ENCODE results near the gene MOGAT3. TPM values are rescaled to one million over a fixed set of nuclear protein-coding genes. Genes with fewer than 3 reads are reported as not detected.

The MOGAT3 gene
- total RNA-seq, 1 experiment from 2014 or later: 6.3 TPM

GRCh38 chr7:101189109-101189508, 11.7 kb downstream of the MOGAT3 start:
- Mint-ChIP-seq H3K27me3 (ENCODE audit: insufficient read depth, unreplicated experiment) (no peaks in the 10 kb centered on the region), H3K36me3 (ENCODE audit: insufficient read depth, unreplicated experiment) (no peaks in the 10 kb centered on the region), H3K27ac (ENCODE audit: unreplicated experiment) (no peak overlapping the region), H3K4me1 (ENCODE audit: low read depth, unreplicated experiment) (no peaks in the 10 kb centered on the region), H3K9me3 (ENCODE audit: unreplicated experiment) (no peaks in the 10 kb centered on the region), H3K4me3 (ENCODE audit: unreplicated experiment) (no peak overlapping the region)
- H3K4me3 ChIP-seq (ENCODE audit: low read depth, low read length): no peak overlapping the region
- DNase-seq: no peak
- H3K9me3 ChIP-seq: no peaks in the 10 kb centered on the region
- POLR2A ChIA-PET: interaction anchor here (0.6 kb wide), 1 partner anchor 89 kb away, joined by 7 read pairs; no protein-coding TSS in a partner anchor
- H3K36me3 ChIP-seq (ENCODE audit: control insufficient read depth, insufficient read depth, low read length): no peaks in the 10 kb centered on the region
- BruUV-seq (replicated peaks): no TSS peak
- CTCF ChIA-PET: interaction anchor here (0.6 kb wide), 1 partner anchor 13 kb away, joined by 5 read pairs; no protein-coding TSS in a partner anchor
- peaks cover 12% of the 10 kb centered on the region; the same call in 1 of the 2 replicates for H3K4me1 ChIP-seq
- H3K27me3 ChIP-seq (replicated peaks; ENCODE audit: control insufficient read depth, insufficient read depth, low read length): no peaks in the 10 kb centered on the region
- TF ChIP-seq CTCF (IDR thresholded peaks at IDR 0.05; ENCODE audit: insufficient read depth in 1 of 2, low read depth in 1 of 2, low read length in 1 of 2, severe bottlenecking in 1 of 2, unreplicated experiment in 1 of 2): no peak
- intact Hi-C loops (cut with micrococcal nuclease; ENCODE audit: unreplicated experiment): no loop called here

DNA sequence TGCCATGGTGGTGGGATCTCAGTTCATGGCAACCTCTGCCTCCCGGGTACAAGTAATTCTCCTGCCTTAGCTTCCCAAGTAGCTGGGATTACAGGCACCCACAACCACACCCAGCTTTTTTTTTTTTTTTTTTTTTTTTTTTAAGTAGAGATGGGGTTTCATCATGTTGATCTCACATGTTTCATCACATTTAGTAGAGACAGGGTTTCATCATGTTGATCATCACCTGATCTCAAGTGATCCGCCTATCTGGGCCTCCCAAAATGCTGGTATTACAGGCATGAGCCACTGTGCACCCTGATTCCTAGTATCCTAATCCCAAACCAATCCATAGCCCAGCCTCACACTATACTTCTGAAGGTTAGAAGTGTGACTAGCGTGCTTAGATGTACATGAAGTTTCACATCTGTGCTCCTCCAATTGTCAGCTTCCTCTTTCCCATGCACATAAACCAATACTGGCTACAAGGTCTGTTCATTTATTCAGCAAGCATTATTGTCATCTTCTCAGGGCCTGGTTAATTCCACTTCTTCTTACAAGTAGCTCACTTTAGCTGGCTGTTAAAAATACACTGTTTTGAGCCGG, 13.9 kb downstream of the MOGAT3 start:
- Mint-ChIP-seq H3K4me1 (ENCODE audit: low read depth, unreplicated experiment) (peaks cover 10% of the 10 kb centered on the region), H3K27me3 (ENCODE audit: insufficient read depth, unreplicated experiment) (no peaks in the 10 kb centered on the region), H3K9me3 (ENCODE audit: unreplicated experiment) (no peaks in the 10 kb centered on the region), H3K4me3 (ENCODE audit: unreplicated experiment) (no peak overlapping the region), H3K36me3 (ENCODE audit: insufficient read depth, unreplicated experiment) (peaks cover 9% of the 10 kb centered on the region), H3K27ac (ENCODE audit: unreplicated experiment) (no peak overlapping the region)
- intact Hi-C loops (cut with micrococcal nuclease; ENCODE audit: unreplicated experiment): no loop called here
- BruUV-seq (replicated peaks): no TSS peak
- H3K4me1 ChIP-seq: peaks cover 9% of the 10 kb centered on the region; the same call in 1 of the 2 replicates
- no peak for TF ChIP-seq CTCF (IDR thresholded peaks at IDR 0.05; ENCODE audit: insufficient read depth in 1 of 2, low read depth in 1 of 2, low read length in 1 of 2, severe bottlenecking in 1 of 2, unreplicated experiment in 1 of 2)
- H3K27me3 ChIP-seq (replicated peaks; ENCODE audit: control insufficient read depth, insufficient read depth, low read length): no peaks in the 10 kb centered on the region
- no peak for DNase-seq
- no peaks in the 10 kb centered on the region for H3K36me3 ChIP-seq (ENCODE audit: control insufficient read depth, insufficient read depth, low read length)
- H3K9me3 ChIP-seq: no peaks in the 10 kb centered on the region
- H3K4me3 ChIP-seq (ENCODE audit: low read depth, low read length): no peak overlapping the region
- ChIA-PET CTCF (interaction anchor here (0.6 to 0.7 kb wide), 3 partner anchors 19 to 1034 kb away, joined by 4 to 5 read pairs (median 4); no protein-coding TSS in a partner anchor), POLR2A (interaction anchor here (0.6 kb wide), 1 partner anchor 25 kb away, joined by 3 read pairs; no protein-coding TSS in a partner anchor)

DNA sequence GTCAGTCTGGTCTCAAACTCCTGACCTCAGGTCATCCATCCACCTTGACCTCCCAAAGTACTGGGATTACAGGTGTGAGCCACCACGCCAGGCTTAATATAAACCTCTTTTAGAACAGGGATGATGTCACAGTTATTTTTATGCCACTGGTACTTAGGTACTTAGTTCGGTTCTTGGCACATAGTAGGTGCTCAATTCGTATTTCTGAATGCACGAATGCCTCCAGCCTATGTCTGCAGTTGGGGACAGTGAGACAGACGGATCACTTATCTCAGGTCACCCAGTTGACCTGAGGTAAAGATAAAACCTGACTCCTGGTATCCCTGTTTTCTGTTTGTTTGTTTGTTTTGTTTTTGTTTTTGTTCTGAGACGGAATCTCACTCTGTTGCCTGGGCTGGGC, 14.6 kb downstream of the MOGAT3 start:
- no peak overlapping the region for H3K4me3 ChIP-seq (ENCODE audit: low read depth, low read length)
- DNase-seq: no peak
- intact Hi-C loops (cut with micrococcal nuclease; ENCODE audit: unreplicated experiment): no loop called here
- H3K4me1 ChIP-seq: peaks cover 10% of the 10 kb centered on the region; the same call in 1 of the 2 replicates
- Mint-ChIP-seq H3K9me3 (ENCODE audit: unreplicated experiment) (no peaks in the 10 kb centered on the region), H3K27me3 (ENCODE audit: insufficient read depth, unreplicated experiment) (no peaks in the 10 kb centered on the region), H3K36me3 (ENCODE audit: insufficient read depth, unreplicated experiment) (peaks cover 9% of the 10 kb centered on the region), H3K4me1 (ENCODE audit: low read depth, unreplicated experiment) (peaks cover 10% of the 10 kb centered on the region), H3K4me3 (ENCODE audit: unreplicated experiment) (no peak overlapping the region), H3K27ac (ENCODE audit: unreplicated experiment) (no peak overlapping the region)
- no peaks in the 10 kb centered on the region for H3K27me3 ChIP-seq (replicated peaks; ENCODE audit: control insufficient read depth, insufficient read depth, low read length)
- no peak for TF ChIP-seq CTCF (IDR thresholded peaks at IDR 0.05; ENCODE audit: insufficient read depth in 1 of 2, low read depth in 1 of 2, low read length in 1 of 2, severe bottlenecking in 1 of 2, unreplicated experiment in 1 of 2)
- no peaks in the 10 kb centered on the region for H3K36me3 ChIP-seq (ENCODE audit: control insufficient read depth, insufficient read depth, low read length)
- ChIA-PET POLR2A (interaction anchor here (0.6 kb wide), 1 partner anchor 26 kb away, joined by 3 read pairs; no protein-coding TSS in a partner anchor), CTCF (interaction anchor here (0.6 to 0.7 kb wide), 3 partner anchors 19 to 1035 kb away, joined by 4 to 5 read pairs (median 4); no protein-coding TSS in a partner anchor)
- no peaks in the 10 kb centered on the region for H3K9me3 ChIP-seq
- BruUV-seq (replicated peaks): no TSS peak

Data from Caco-2 (cell line).